GM21367 (cell line): Measurements from ENCODE around the gene ANXA2.

Source experiments
- ATAC-seq: cut with Tn5 transposase; IDR thresholded peaks from one replicate; pipeline ENCODE4 v1.9.1; 2021; ENCODE audit not compliant: unreplicated experiment

ANXA2 gene

GRCh38 chr15:60390871-60391501 is 6.8 kb downstream of the ANXA2 start:
- no peak for ATAC-seq

DNA sequence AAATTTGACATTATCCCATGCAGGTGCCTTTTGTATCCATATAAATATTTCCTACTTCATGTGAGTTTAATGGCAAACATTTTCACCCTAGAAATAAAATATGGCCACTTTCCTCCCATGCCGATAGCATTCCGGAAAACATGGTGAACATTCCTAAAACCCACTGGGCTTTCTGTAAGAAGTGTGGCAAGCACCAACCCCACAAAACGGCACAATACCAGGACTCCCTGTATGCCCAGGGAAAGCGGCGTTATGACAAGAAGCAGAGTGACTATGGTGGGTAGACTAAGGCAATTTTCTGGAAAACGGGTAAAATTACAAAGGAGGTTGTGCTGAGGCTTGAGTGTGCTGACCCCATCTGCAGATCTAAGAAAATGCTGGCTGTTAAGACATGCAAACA is 7.6 kb downstream of the ANXA2 start:
- ATAC-seq, result no peak

- ATAC-seq, result peak; percentile 60
Observed at GRCh38 chr15:60389261-60390077, 8.3 kb downstream of the ANXA2 start.

GRCh38 chr15:60387321-60387720 is 10.5 kb downstream of the ANXA2 start:
- no peak for ATAC-seq

GRCh38 chr15:60386615-60387014 is 11.2 kb downstream of the ANXA2 start:
- no peak for ATAC-seq

DNA sequence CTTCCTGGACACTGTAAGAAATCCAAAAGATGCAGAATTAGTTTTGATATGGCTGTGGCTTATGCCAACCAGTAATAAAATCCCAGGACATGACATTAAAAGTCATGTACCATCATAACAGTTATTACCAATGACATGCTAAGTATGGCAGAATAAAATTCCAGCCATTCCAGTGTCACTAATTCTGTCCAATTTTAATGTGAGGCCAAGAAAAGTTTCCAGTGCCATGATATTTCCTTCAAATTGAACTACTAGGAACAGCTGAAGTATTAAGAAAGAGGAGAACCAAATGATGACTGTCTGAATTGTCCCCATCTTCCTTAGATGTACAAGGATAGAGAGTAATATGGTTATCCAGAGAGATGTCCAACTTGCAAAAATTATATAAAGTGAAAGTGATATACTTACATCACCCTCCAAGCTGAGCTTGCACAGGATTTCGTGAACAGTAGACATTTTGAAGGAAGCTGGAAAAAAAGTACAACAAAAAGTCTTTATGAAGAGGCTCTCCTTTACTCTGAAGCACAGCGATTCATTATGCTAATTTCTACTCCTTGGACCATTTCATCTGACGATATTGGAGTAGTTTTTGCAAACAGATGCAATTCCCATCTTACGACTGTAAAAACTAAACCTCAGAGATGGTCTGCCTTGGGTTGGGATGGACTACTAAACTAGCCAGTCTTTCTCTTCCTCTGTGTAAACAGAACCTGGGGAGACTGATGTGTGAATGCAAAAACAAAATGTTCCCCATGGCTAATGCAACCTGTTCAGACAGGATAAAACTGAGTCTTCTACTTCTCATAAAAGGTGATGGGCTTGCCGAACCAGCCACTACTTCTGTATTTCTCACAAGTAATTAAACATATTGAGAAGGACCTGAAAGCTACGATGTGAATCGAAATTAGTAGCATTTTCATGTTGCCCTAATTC is 11.9 kb downstream of the ANXA2 start:
- no peak for ATAC-seq

- no peak for ATAC-seq
Observed at GRCh38 chr15:60384526-60385126, 13.2 kb downstream of the ANXA2 start.

DNA sequence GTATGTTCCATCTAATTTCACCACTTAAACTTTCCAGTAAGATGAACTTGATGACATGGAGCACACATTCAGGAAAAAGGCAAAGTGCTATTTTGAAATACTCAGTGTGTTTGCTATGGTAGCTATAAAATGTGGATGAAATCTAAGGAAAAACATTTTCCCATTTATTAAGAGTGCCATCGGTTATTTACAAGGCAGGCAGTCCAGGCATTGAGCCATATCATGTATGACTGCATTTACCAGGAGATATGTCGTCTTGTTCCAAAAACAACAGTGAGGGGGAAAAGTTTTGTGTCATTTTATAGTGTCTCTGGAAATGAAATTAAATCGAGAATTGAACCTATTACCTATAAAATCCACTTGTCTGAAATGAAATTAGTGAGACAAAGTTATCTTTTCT is 13.7 kb downstream of the ANXA2 start:
- no peak for ATAC-seq

DNA sequence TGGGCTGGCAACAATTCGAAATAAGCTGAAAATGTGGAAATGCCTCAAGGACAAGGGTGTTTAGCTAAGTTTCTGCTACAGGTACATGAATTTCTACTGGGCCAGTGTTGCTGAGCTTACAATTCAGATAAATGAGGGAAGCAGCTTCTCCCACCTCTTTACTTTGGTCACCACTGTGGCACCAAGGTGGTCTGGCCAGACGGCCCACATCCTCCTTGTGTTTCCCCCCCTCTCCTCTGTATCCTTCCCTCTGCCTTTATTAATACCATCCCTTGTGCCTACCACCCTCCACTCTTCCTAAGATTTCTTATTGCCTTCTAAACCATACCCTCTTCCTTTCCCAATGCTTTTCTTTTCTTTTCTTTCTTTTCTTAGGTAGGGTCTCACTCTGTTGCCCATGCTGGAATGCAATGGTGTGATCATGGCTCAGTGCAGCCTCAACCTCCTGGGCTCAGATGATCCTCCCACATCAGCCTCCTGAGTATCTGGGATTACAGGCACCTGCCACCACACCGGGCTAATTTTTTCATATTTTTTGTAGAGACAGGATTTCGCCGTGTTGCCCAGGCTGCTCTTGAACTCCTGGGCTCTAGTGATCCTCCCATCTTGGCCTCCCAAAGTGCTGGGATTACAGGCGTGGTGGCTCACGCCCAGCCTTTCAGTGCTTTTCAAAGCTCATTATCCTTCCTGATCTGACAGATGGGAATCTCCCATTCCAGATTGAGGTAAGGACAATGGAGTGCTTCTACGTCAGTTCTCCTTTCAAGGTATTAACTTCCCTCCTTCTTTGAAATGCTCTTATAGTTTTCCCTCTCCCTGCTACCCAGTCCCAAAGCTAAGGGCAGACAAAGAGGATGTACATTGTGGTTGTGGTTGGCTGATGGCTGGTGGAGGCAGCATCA is 14.8 kb downstream of the ANXA2 start:
- no peak for ATAC-seq

DNA sequence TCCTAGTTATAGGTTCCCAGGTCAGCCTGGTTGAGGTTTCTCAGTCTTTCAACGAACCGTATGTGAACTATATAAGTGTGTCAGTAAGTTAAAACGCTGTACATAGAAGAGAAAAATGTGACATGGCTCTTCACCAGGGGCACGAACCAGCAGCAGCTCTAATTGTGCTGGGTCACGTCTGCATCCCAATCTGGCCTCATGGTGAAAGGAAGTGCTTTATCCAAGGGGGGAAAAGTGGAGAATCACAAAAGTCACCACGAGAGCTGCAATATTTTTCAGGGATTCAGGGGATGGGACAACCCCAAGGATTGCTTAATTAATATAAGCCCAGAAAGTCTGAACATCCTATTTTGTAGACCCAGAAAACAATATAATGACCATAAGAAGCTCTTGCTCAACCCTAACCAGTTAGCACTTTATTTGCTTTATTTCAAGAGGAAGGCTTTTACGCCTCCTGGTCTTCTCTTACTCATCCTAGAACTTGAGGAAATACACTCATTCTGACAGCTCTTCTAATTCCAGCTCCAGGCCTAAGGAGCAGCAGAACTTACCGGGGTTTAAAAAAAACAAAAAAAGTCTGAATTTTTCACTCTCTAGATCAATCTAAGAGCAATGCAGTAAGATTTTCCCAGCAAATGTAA is 16.5 kb downstream of the ANXA2 start:
- no peak for ATAC-seq

DNA sequence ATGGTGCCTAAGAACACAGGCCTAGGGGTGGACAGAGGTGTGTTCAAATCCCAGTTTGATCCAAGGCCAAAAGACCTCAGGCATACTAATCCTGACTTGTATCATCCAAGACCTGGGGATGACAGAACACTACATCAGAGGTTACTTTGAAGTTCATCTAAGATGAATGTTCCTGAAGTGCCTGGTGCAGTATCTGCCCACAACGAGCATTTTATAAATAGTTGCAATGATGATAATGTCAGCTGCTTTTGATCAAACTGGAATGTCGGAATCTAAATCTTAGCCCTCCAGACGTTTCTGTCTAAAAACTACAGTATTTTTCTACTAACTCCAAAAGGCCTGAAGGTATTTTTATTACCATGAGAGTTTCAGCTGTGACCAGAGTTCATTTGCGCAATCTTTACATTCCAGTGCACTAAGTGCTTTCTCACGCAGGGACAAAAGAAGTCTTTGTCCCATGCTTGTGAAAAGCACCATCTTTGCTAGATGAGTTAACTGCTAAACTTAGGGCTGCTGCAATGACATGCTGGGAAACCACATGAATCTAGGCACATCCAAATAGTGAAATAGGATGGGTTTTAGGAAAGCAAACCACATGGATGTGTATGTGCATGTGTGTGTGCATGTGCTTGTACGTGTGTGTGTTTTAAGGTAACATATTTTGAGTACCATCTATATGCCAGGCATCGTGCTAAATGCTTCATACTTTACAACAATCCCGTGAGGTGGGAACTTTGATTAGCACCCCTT is 18.1 kb downstream of the ANXA2 start:
- no peak for ATAC-seq

DNA sequence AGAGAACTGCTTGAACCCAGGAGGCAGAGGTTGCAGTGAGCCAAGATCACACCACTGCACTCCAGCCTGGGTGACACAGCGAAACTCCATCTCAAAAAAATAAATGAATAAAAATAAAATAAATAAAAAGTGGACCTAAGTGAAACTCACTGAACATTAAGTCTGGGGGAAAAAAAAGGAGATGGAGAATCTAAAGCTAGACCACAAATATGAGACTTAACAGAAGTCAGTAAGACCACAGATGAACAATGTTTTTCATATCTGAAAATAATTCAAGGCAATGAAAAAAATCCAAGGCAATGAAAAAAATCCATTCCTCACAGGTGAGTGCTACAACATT is 18.6 kb downstream of the ANXA2 start:
- ATAC-seq, result no peak

DNA sequence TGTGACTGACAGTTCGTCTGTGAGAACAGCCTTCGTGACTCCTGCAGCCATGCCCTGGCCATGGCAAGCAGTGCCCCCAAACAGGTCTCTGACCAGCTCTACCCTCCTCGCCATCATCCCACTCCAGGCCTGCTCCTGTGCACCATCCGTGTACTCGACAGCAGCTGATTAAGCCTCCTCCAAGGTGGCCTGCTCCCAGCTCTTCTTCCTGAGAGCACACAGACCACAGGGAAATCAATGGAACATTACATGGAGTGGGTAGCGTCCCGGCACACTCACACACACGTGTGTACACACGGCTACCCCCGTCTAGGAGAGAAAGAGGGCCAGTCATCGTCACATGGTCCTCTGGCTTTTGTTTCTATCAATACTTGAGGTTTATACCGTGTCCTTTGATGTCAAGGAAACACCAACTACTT is 21.1 kb downstream of the ANXA2 start:
- no peak for ATAC-seq

DNA sequence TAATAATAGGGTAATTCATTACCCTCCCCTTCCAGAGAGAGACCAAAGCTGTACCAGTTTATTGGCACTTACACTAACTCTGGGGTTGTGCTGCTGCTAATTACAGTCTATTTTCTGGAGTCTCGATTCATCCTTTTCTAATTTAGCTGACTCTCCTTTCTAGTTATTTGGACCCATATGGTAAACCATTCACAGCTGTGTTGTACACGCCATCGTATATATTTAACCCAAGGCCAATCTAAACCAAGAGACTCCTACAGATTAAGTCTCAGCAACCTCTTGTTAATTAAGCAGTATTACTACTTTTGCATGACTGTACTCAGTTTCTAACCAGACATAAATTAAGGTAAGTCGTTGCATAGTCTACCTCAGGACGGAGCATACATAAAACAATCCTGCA is 22.5 kb downstream of the ANXA2 start:
- ATAC-seq, result no peak

GRCh38 chr15:60374628-60375081 is 23.1 kb downstream of the ANXA2 start:
- ATAC-seq, result no peak

- no peak for ATAC-seq
Observed at GRCh38 chr15:60374209-60374608, 23.6 kb downstream of the ANXA2 start.

DNA sequence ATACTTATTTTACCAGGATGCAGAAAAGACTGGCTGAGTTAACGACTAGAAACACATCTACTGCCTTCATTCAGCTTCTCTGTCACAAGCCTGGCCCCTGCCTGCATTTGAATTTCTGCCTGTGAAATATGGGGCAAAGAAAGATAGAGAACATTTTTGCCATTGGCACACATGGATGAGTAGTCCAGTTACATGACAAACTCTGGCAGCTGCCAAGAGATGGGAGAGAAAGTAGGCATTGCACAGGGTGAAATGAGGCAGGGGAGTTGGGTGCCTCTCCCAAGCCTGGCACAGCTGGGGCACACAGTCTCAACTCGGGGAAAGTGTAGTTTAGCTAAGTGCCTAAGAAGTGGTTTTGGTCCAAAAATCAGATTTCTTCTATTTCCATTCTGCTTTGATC is 24.0 kb downstream of the ANXA2 start:
- no peak for ATAC-seq

- ATAC-seq, result no peak
Observed at GRCh38 chr15:60373327-60373726, 24.5 kb downstream of the ANXA2 start.

- no peak for ATAC-seq
Observed at GRCh38 chr15:60372756-60373155, 25.0 kb downstream of the ANXA2 start.
